Mesenchymal stem cell (in vitro differentiated cells and primary cell): ENCODE results near the gene ARPC4.
A peak's percentile ranks its signal among the peaks of the same experiment; 100 is the strongest.

Experiments used
- DNase-seq: peaks from one replicate; pipeline ENCODE4 v3.0.0-alpha.2; 2013
- H2AFZ ChIP-seq: one replicate; pipeline ENCODE4 v1.6.1; 2013; ENCODE audit warnings: low read depth, mild to moderate bottlenecking, control low read depth, inconsistent platforms, low read length, moderate library complexity
- H2AK5ac ChIP-seq: 2 replicates; pipeline ENCODE4 v1.6.1; 2013; ENCODE audit warnings: low read length, moderate library complexity, mild to moderate bottlenecking, inconsistent platforms; ENCODE audit not compliant: severe bottlenecking
- H2BK120ac ChIP-seq: one replicate; pipeline ENCODE4 v1.6.1; 2013; ENCODE audit warnings: low read depth, mild to moderate bottlenecking, inconsistent platforms, low read length, moderate library complexity
- H2BK12ac ChIP-seq, 2 experiments: one replicate each; pipeline ENCODE4 v1.6.1; 2013; ENCODE audit warnings: inconsistent platforms in 2 of 2, low read length in 2 of 2, mild to moderate bottlenecking in 2 of 2, moderate library complexity in 2 of 2, control low read depth in 1 of 2
- H2BK15ac ChIP-seq: one replicate; pipeline ENCODE4 v1.6.1; 2013; ENCODE audit warnings: mild to moderate bottlenecking, low read depth, inconsistent platforms; ENCODE audit not compliant: poor library complexity, severe bottlenecking
- H2BK5ac ChIP-seq: 2 replicates; pipeline ENCODE4 v1.6.1; 2013; ENCODE audit warnings: low read depth, mild to moderate bottlenecking, low read length, control low read depth, inconsistent platforms; ENCODE audit not compliant: poor library complexity, severe bottlenecking
- H3K14ac ChIP-seq, 2 experiments: one replicate each; pipeline ENCODE4 v1.6.1; 2013; ENCODE audit warnings: inconsistent platforms in 2 of 2, low read length in 2 of 2, control low read depth in 1 of 2, mild to moderate bottlenecking in 1 of 2, moderate library complexity in 1 of 2
- H3K18ac ChIP-seq, 2 experiments: one replicate each; pipeline ENCODE4 v1.6.1; 2013; ENCODE audit warnings: inconsistent platforms in 2 of 2, low read length in 2 of 2, control low read depth in 1 of 2, low read depth in 1 of 2, mild to moderate bottlenecking in 1 of 2
- H3K23ac ChIP-seq, 2 experiments: one replicate each; pipeline ENCODE4 v1.6.1; 2013; ENCODE audit warnings: inconsistent platforms in 2 of 2, low read length in 2 of 2, mild to moderate bottlenecking in 2 of 2, moderate library complexity in 2 of 2, control low read depth in 1 of 2
- H3K27ac ChIP-seq: 2 replicates; pipeline ENCODE4 v1.5.1; 2013; ENCODE audit warnings: mild to moderate bottlenecking, moderate library complexity, low read length, control low read depth, inconsistent platforms; ENCODE audit not compliant: poor library complexity, severe bottlenecking
- H3K27me3 ChIP-seq, 2 experiments: 2 replicates each; pipeline versions ENCODE4 v1.6.1 to v1.7.0; 2013; ENCODE audit warnings: low read length in 2 of 2, mild to moderate bottlenecking in 2 of 2, moderate library complexity in 2 of 2, control low read depth in 1 of 2, inconsistent platforms in 1 of 2; ENCODE audit not compliant: control insufficient read depth in 1 of 2, insufficient read depth in 1 of 2
- H3K36me3 ChIP-seq, 2 experiments: 2 replicates each; pipeline versions ENCODE4 v1.6.1 to v1.7.0; 2013; ENCODE audit warnings: low read length in 2 of 2, control low read depth in 1 of 2, inconsistent platforms in 1 of 2, low read depth in 1 of 2, mild to moderate bottlenecking in 1 of 2; ENCODE audit not compliant: insufficient read depth in 2 of 2, control insufficient read depth in 1 of 2
- H3K4ac ChIP-seq, 2 experiments: one replicate each; pipeline ENCODE4 v1.6.1; 2013; ENCODE audit warnings: inconsistent platforms in 2 of 2, low read length in 2 of 2, mild to moderate bottlenecking in 2 of 2, moderate library complexity in 2 of 2, control low read depth in 1 of 2, low read depth in 1 of 2
- H3K4me1 ChIP-seq: 2 replicates; pipeline ENCODE4 v1.6.1; 2013; ENCODE audit warnings: low read depth, low read length, control low read depth; ENCODE audit not compliant: control insufficient read depth, insufficient read depth
- H3K4me2 ChIP-seq: 2 replicates; pipeline ENCODE4 v1.6.1; 2013; ENCODE audit warnings: low read length, mild to moderate bottlenecking, inconsistent platforms; ENCODE audit not compliant: poor library complexity, severe bottlenecking
- H3K4me3 ChIP-seq, 2 experiments: 2 replicates each; pipeline versions ENCODE4 v1.5.1 to v1.7.0; 2013; ENCODE audit warnings: low read length in 2 of 2, mild to moderate bottlenecking in 2 of 2, control low read depth in 1 of 2, low read depth in 1 of 2; ENCODE audit not compliant: insufficient read depth in 1 of 2
- H3K79me1 ChIP-seq: replicated peaks from 2 replicates; pipeline ENCODE4 v1.6.1; 2013; ENCODE audit warnings: mild to moderate bottlenecking, control low read depth, low read length, inconsistent platforms; ENCODE audit not compliant: poor library complexity, severe bottlenecking
- H3K9ac ChIP-seq: 2 replicates; pipeline ENCODE4 v1.7.0; 2013; ENCODE audit warnings: mild to moderate bottlenecking, low read length, moderate library complexity
- H3K9me3 ChIP-seq: 2 replicates; pipeline ENCODE4 v1.7.0; 2013; ENCODE audit warnings: mild to moderate bottlenecking, low read length; ENCODE audit not compliant: control insufficient read depth
- H4K8ac ChIP-seq: one replicate; pipeline ENCODE4 v1.6.1; 2013; ENCODE audit warnings: inconsistent platforms, mild to moderate bottlenecking, low read length, moderate library complexity
- H4K91ac ChIP-seq: one replicate; pipeline ENCODE4 v1.6.1; 2013; ENCODE audit warnings: mild to moderate bottlenecking, low read length, inconsistent platforms
- WGBS: methylation state at CpG from one replicate; pipeline ENCODE4 v1.1.7; 2013; ENCODE audit warnings: mixed read lengths; 5-methylcytosine and 5-hydroxymethylcytosine counted together

The ARPC4 gene

GRCh38 chr3:9785602-9786001, 7.3 kb upstream of the ARPC4 start:
- Histone ChIP-seq H2AFZ (no peak overlapping the region), H3K9ac (no peak overlapping the region), H2AK5ac (no peak overlapping the region), H3K18ac (no peak overlapping the region), H4K8ac (no peak overlapping the region), H2BK5ac (no peak overlapping the region), H2BK15ac (no peak overlapping the region), H3K27me3 (no peaks in the 10 kb centered on the region), H2BK120ac (no peak overlapping the region), H3K27ac (no peak overlapping the region), H3K14ac (no peak overlapping the region), H2BK12ac (no peak overlapping the region), H4K91ac (no peak overlapping the region), H3K4me3 (no peak overlapping the region), H3K36me3 (peaks cover 50 to 84% of the 10 kb centered on the region in 2 experiments), H3K4ac (no peak overlapping the region), H3K4me2 (no peak overlapping the region), H3K9me3 (no peaks in the 10 kb centered on the region), H3K79me1 (peaks cover 19% of the 10 kb centered on the region), H3K4me1 (no peaks in the 10 kb centered on the region), H3K23ac (no peak overlapping the region)
- 95% methylated on average over 6 of the region's 7 CpGs for WGBS
- no peak for DNase-seq

- Histone ChIP-seq H3K23ac (no peak overlapping the region), H3K14ac (no peak overlapping the region), H3K18ac (no peak overlapping the region), H3K27ac (no peak overlapping the region), H4K8ac (no peak overlapping the region), H3K9me3 (no peaks in the 10 kb centered on the region), H3K27me3 (no peaks in the 10 kb centered on the region), H3K4me2 (no peak overlapping the region), H3K4ac (no peak overlapping the region), H3K79me1 (peaks cover 25% of the 10 kb centered on the region), H3K9ac (no peak overlapping the region), H2BK120ac (no peak overlapping the region), H2BK5ac (no peak overlapping the region), H3K4me3 (no peak overlapping the region), H3K4me1 (peaks cover 3% of the 10 kb centered on the region), H2BK15ac (no peak overlapping the region), H4K91ac (no peak overlapping the region), H2AFZ (no peak overlapping the region), H2BK12ac (no peak overlapping the region), H3K36me3 (peaks cover 54 to 82% of the 10 kb centered on the region in 2 experiments), H2AK5ac (no peak overlapping the region)
- 99% methylated on average over 7 of the region's 7 CpGs for WGBS
- DNase-seq = no peak
Observed at GRCh38 chr3:9786209-9786739, 6.6 kb upstream of the ARPC4 start.

GRCh38 chr3:9786825-9787669, 5.8 kb upstream of the ARPC4 start:
- Histone ChIP-seq H3K9ac (no peak overlapping the region), H3K4ac (no peak overlapping the region), H2BK12ac (no peak overlapping the region), H2BK15ac (peak overlapping the region; percentile 41), H3K4me2 (no peak overlapping the region), H3K9me3 (no peaks in the 10 kb centered on the region), H2AK5ac (no peak overlapping the region), H2BK120ac (no peak overlapping the region), H3K23ac (no peak overlapping the region), H3K4me3 (no peak overlapping the region), H3K18ac (no peak overlapping the region), H4K91ac (no peak overlapping the region), H3K14ac (no peak overlapping the region), H2BK5ac (no peak overlapping the region), H3K79me1 (peaks cover 25% of the 10 kb centered on the region), H3K4me1 (peaks cover 3% of the 10 kb centered on the region), H2AFZ (no peak overlapping the region), H3K27ac (no peak overlapping the region), H3K36me3 (peaks cover 47 to 75% of the 10 kb centered on the region in 2 experiments), H3K27me3 (no peaks in the 10 kb centered on the region), H4K8ac (no peak overlapping the region)
- WGBS = 88% methylated on average over 11 of the region's 13 CpGs
- DNase-seq = no peak

GRCh38 chr3:9787714-9788113, 5.2 kb upstream of the ARPC4 start:
- no peaks in the 10 kb centered on the region for H3K27me3 ChIP-seq
- H2BK12ac ChIP-seq = peak overlapping the region in 1 of 2 experiments; percentile 25
- H3K4me1 ChIP-seq = peaks cover 3% of the 10 kb centered on the region
- no peak overlapping the region for H2BK5ac ChIP-seq
- no peak overlapping the region for H3K18ac ChIP-seq
- H2AFZ ChIP-seq = no peak overlapping the region
- no peak overlapping the region for H2BK120ac ChIP-seq
- no peak overlapping the region for H3K27ac ChIP-seq
- H4K8ac ChIP-seq = no peak overlapping the region
- H2BK15ac ChIP-seq = no peak overlapping the region
- no peak overlapping the region for H4K91ac ChIP-seq
- no peak overlapping the region for H3K4ac ChIP-seq
- 96% methylated on average over 6 of the region's 6 CpGs for WGBS
- H3K9me3 ChIP-seq = no peaks in the 10 kb centered on the region
- no peak overlapping the region for H2AK5ac ChIP-seq
- H3K79me1 ChIP-seq = peaks cover 25% of the 10 kb centered on the region
- H3K14ac ChIP-seq = no peak overlapping the region
- DNase-seq = no peak
- H3K4me3 ChIP-seq = no peak overlapping the region
- no peak overlapping the region for H3K4me2 ChIP-seq
- H3K36me3 ChIP-seq = peaks cover 45 to 68% of the 10 kb centered on the region in 2 experiments
- H3K23ac ChIP-seq = no peak overlapping the region
- no peak overlapping the region for H3K9ac ChIP-seq
